SK-N-SH treated with all-trans-retinoic acid at 6 μM for 48 hours (cell line): ENCODE data around the gene NFAT5.

ENCODE experiments used
- CREB5 ChIP-seq: fragments of 250-450 bp; sonication (Bioruptor Pico); IDR thresholded peaks from 2 replicates; pipeline ENCODE4 v1.5.1; 2020; ENCODE audit warnings: low read depth, mild to moderate bottlenecking, moderate library complexity
- CSRNP3 ChIP-seq: fragments of 250-450 bp; sonication (Bioruptor Pico); IDR thresholded peaks from 2 replicates; pipeline ENCODE4 v1.5.1; 2021; ENCODE audit warnings: mild to moderate bottlenecking, moderate library complexity
- OSR1 ChIP-seq: fragments of 250-450 bp; sonication (Bioruptor Pico); IDR thresholded peaks from 2 replicates; pipeline ENCODE4 v1.8.0; 2022; ENCODE audit warnings: moderate library complexity, mild to moderate bottlenecking, inconsistent platforms
- PATZ1 ChIP-seq: fragments of 250-450 bp; sonication (Bioruptor Pico); IDR thresholded peaks from 2 replicates; pipeline ENCODE4 v1.8.0; 2020; ENCODE audit warnings: mild to moderate bottlenecking, moderate library complexity, borderline replicate concordance
- POU6F1 ChIP-seq: fragments of 250-450 bp; sonication (Bioruptor Pico); IDR thresholded peaks from 2 replicates; pipeline ENCODE4 v1.8.0; 2021; ENCODE audit warnings: low read depth, mild to moderate bottlenecking, moderate library complexity, borderline replicate concordance
- RARB ChIP-seq: fragments of 250-450 bp; sonication (Bioruptor Pico); IDR thresholded peaks from 2 replicates; pipeline ENCODE4 v1.8.0; 2021; ENCODE audit warnings: mild to moderate bottlenecking, moderate library complexity
- TCF4 ChIP-seq: fragments of 250-450 bp; sonication (Bioruptor Pico); IDR thresholded peaks from 2 replicates; pipeline ENCODE4 v1.8.0; 2021; ENCODE audit warnings: mild to moderate bottlenecking, moderate library complexity, borderline replicate concordance
- TOX ChIP-seq: fragments of 250-450 bp; sonication (Bioruptor Pico); IDR thresholded peaks from 2 replicates; pipeline ENCODE4 v1.8.0; 2021; ENCODE audit warnings: mild to moderate bottlenecking, moderate library complexity, borderline replicate concordance
- TSHZ2 ChIP-seq: fragments of 250-450 bp; sonication (Bioruptor Pico); IDR thresholded peaks from 2 replicates; pipeline ENCODE4 v1.5.0; 2020; ENCODE audit warnings: mild to moderate bottlenecking, moderate library complexity
- ZFP3 ChIP-seq: fragments of 250-450 bp; sonication (Bioruptor Pico); IDR thresholded peaks from 2 replicates; pipeline ENCODE4 v1.5.0; 2020; ENCODE audit warnings: mild to moderate bottlenecking, moderate library complexity
- ZNF8 ChIP-seq: fragments of 450-650 bp; formaldehyde crosslinking; IDR thresholded peaks from 2 replicates; pipeline ENCODE4 v1.5.0; 2020; ENCODE audit warnings: mild to moderate bottlenecking, moderate library complexity

- TF ChIP-seq TSHZ2, result no peak
- TF ChIP-seq CREB5 (CRISPR knock-in tag), result no peak
- TF ChIP-seq CSRNP3 (CRISPR knock-in tag), result no peak
- TF ChIP-seq RARB (CRISPR knock-in tag), result no peak
- no peak for TF ChIP-seq OSR1 (CRISPR knock-in tag)
- TF ChIP-seq ZFP3 (CRISPR knock-in tag), result no peak
- TF ChIP-seq PATZ1 (CRISPR knock-in tag), result no peak
- no peak for TF ChIP-seq TCF4
- no peak for TF ChIP-seq POU6F1
- no peak for TF ChIP-seq TOX (CRISPR knock-in tag)
- no peak for TF ChIP-seq ZNF8
Measured at GRCh38 chr16:69618307-69618706, 52.5 kb downstream of the NFAT5 start.
